ENCODE results near the gene CFAP141.
A peak's percentile ranks its signal among the peaks of the same experiment; 100 is the strongest.

CFAP141 gene

GRCh38 chr1:154174654-154175053 is 31.5 kb downstream of the CFAP141 start:
- no peak for DNase-seq
- Mint-ChIP-seq H3K27ac (no peak overlapping the region), H3K4me3 (no peak overlapping the region), H3K36me3 (peaks cover 51 to 75% of the 10 kb centered on the region in 2 donors), H3K9me3 (no peaks in the 10 kb centered on the region), H3K27me3 (no peaks in the 10 kb centered on the region), H3K4me1 (peaks cover 45 to 70% of the 10 kb centered on the region in 2 donors)
- ATAC-seq (replicated peaks) = no peak

GRCh38 chr1:154171880-154172279 is 34.3 kb downstream of the CFAP141 start:
- H3K27ac Mint-ChIP-seq = peak overlapping the region; percentile 3
- ATAC-seq (replicated peaks) = no peak
- H3K9me3 Mint-ChIP-seq = no peaks in the 10 kb centered on the region
- H3K27me3 Mint-ChIP-seq = no peaks in the 10 kb centered on the region
- peak overlapping the region in 1 of 2 donors; percentile 37 for H3K4me3 Mint-ChIP-seq
- peaks cover 25 to 47% of the 10 kb centered on the region in 2 donors for H3K4me1 Mint-ChIP-seq
- no peak for DNase-seq
- peaks cover 54 to 73% of the 10 kb centered on the region in 2 donors for H3K36me3 Mint-ChIP-seq

DNA sequence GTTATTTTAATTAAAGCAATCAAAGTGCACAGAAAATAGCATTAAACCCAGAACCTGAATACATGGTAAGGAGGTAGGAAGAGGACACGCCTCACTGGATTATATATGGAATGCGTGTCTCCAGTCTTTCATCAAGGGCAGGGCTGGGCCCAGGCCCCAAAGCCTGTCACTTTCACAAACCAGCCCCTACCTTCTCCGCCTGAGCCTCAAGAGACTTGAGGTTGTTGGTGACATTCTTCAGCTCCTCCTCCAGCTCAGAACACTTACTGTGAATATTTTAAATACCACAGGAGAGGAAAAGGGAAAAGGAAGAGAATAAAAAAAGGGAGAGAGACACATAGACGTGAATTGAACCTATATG is 34.9 kb downstream of the CFAP141 start:
- ATAC-seq (replicated peaks) (peak in 1 of 2 donors; percentile 10), DNase-seq (no peak)
- H3K4me3 Mint-ChIP-seq = peak overlapping the region; percentile 21 to 37
- peak overlapping the region; percentile 3 for H3K27ac Mint-ChIP-seq
- no peaks in the 10 kb centered on the region for H3K27me3 Mint-ChIP-seq
- no peaks in the 10 kb centered on the region for H3K9me3 Mint-ChIP-seq
- peaks cover 23 to 42% of the 10 kb centered on the region in 2 donors for H3K4me1 Mint-ChIP-seq
- H3K36me3 Mint-ChIP-seq = peaks cover 51 to 70% of the 10 kb centered on the region in 2 donors

DNA sequence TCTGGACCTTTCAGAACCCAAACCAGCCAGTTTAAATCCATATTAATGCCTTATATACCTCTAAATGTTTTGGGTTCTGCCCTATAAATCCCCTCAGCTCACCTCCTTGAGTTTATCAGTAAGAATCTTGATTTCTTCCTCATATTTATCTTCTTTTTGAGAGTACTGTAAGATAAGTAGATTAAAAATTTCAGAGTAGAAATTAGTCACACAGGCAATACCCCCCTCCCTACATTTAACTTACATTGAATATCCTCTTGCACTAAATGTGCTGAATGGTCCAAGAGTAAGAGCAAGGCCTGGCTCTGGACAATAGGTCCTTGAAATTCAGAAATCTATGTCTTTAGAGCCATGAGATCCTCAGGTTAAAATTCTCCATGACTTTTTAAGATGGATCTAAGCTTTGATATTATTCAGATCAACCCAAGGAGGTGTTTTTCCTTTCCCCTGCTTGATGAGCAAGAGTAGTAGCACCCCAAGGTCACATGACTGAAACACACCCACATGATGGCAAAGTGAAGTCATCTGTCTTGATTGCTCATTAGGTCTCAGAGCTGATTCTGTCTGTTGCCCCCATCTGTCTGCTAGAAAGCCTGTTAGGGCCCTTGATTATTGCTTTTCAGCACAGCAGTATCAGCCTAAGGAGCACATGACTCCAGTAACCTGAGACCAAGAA is 35.4 kb downstream of the CFAP141 start:
- Mint-ChIP-seq H3K4me1 (peaks cover 21 to 37% of the 10 kb centered on the region in 2 donors), H3K27ac (peak overlapping the region; percentile 3), H3K4me3 (no peak overlapping the region), H3K27me3 (no peaks in the 10 kb centered on the region), H3K9me3 (no peaks in the 10 kb centered on the region), H3K36me3 (peaks cover 51 to 70% of the 10 kb centered on the region in 2 donors)
- DNase-seq (peak; percentile 19), ATAC-seq (replicated peaks) (peak; percentile 85 to 88)

DNA sequence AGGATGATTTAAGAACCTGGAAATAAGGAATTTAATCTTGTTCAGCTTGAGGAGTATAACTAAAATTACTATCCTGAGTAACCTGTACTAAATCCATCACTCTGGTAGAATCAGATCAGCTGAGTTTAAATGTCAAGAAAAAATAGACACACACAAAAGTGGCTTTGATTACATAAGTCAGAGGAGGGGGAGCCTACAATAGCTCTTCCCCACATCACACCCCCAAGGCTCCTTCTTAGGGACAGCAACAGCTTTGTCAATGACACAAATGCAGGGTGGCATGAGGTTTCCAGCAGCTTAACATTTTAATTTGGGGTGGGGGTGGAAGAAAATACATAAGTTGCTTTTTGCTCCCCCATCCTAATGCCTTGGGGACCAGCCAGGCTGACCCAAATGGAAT is 38.7 kb downstream of the CFAP141 start:
- H3K27ac Mint-ChIP-seq = peak overlapping the region; percentile 85
- no peak overlapping the region for H3K4me3 Mint-ChIP-seq
- peaks cover 62 to 82% of the 10 kb centered on the region in 2 donors for H3K36me3 Mint-ChIP-seq
- peaks cover 29% of the 10 kb centered on the region in 2 donors for H3K4me1 Mint-ChIP-seq
- no peaks in the 10 kb centered on the region for H3K27me3 Mint-ChIP-seq
- H3K9me3 Mint-ChIP-seq = peaks cover 0 to 3% of the 10 kb centered on the region in 2 donors
- no peak for ATAC-seq (replicated peaks)
- no peak for DNase-seq

DNA sequence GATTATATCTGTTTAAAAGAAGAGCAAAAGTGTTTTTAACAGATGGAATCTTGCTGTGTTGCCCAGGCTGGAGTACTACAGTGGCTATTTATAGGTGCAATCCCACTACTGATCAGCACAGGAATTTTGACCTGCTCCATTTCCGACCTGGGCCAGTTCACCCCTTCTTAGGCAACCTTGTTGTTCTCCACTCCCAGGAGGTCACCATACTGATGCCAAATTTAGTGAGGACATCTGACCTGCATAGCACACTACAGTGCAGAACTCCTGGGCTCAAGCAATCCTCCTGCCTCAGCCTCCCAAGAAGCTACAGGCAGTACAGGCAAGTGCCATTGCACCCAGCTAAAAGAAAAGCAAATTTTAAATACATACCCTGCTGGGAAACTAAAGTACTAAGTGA is 39.9 kb downstream of the CFAP141 start:
- ATAC-seq (replicated peaks) = no peak
- Mint-ChIP-seq H3K9me3 (peaks cover 0 to 3% of the 10 kb centered on the region in 2 donors), H3K27me3 (no peaks in the 10 kb centered on the region), H3K36me3 (peaks cover 63 to 82% of the 10 kb centered on the region in 2 donors), H3K4me1 (peaks cover 17 to 18% of the 10 kb centered on the region in 2 donors), H3K4me3 (no peak overlapping the region), H3K27ac (no peak overlapping the region)
- no peak for DNase-seq

GRCh38 chr1:154159554-154159953 is 46.6 kb downstream of the CFAP141 start:
- no peak for ATAC-seq (replicated peaks)
- Mint-ChIP-seq H3K27me3 (no peaks in the 10 kb centered on the region), H3K9me3 (peaks cover 1 to 3% of the 10 kb centered on the region in 2 donors), H3K36me3 (peaks cover 71 to 76% of the 10 kb centered on the region in 2 donors), H3K4me1 (peaks cover 28 to 34% of the 10 kb centered on the region in 2 donors), H3K4me3 (no peak overlapping the region), H3K27ac (no peak overlapping the region)
- DNase-seq = no peak

DNA sequence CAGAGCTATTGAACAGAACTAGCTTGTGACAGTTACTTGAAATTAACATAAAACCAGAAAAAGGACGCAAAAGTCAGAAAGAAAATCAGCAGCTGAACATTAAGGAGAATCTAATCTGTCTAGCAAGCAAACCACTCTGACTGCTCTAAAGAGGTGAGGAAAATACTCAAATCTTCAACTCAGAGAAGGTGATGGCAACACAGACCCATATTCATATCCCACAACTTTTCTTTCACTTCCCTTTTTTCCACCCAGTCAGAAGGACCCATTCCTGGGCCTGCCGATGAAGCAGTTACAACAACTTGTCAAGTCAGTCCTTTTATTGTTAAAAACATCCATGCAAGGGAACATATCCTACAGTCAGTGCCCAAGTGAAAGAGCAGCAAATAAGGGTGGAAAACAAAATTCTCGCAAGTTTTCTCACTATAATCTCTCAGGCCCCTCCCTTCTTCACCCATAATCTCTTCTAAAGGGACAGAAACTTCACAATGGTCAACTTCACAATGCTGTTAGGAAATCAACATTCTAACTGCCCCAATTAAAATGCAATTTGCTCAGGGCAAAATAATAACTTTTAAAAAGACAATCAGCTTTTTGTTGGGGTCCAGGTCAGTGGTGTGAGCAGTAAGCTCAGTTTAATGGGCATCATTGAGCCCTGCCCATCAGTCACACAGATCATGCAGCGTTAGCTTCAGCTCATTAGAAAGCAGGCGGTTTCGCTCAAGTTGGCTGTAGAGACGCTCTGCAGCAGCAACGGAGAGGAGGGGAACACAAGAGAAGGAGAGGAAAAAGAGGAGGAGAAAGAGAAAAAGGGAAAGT is 47.6 kb downstream of the CFAP141 start:
- Mint-ChIP-seq H3K36me3 (peaks cover 74 to 76% of the 10 kb centered on the region in 2 donors), H3K4me1 (peaks cover 28 to 29% of the 10 kb centered on the region in 2 donors), H3K27me3 (no peaks in the 10 kb centered on the region), H3K4me3 (peak overlapping the region in 1 of 2 donors; percentile 69), H3K9me3 (peaks cover 1 to 3% of the 10 kb centered on the region in 2 donors), H3K27ac (peak overlapping the region; percentile 89)
- DNase-seq (no peak), ATAC-seq (replicated peaks) (peak; percentile 83 to 84)

- peaks cover 0 to 1% of the 10 kb centered on the region in 2 donors for H3K9me3 Mint-ChIP-seq
- peaks cover 67 to 68% of the 10 kb centered on the region in 2 donors for H3K36me3 Mint-ChIP-seq
- peaks cover 25 to 28% of the 10 kb centered on the region in 2 donors for H3K4me1 Mint-ChIP-seq
- DNase-seq (peak; percentile 6), ATAC-seq (replicated peaks) (peak; percentile 77)
- H3K27me3 Mint-ChIP-seq = no peaks in the 10 kb centered on the region
- H3K4me3 Mint-ChIP-seq = peak overlapping the region; percentile 69 to 73
- H3K27ac Mint-ChIP-seq = peak overlapping the region; percentile 89
Observed at GRCh38 chr1:154157520-154158306, 48.4 kb downstream of the CFAP141 start.

DNA sequence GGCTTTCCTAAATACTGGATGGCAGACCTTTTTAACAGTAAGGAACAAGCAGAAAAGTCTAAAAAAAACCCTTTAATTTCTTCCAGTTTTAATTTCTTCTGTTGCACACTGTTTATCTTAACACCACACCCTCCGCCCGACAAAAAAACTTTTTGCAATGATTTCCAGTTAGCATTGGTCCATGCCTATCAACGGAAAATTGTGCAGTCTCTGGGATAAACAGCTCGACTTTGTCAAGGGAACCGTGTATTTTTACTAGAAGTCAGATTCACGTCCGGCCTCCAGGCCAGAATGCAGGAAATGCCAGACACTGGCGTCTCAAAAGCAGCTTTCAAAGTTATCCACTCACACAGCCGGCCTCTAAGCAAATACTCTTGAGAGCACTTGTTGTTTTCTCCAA is 50.9 kb downstream of the CFAP141 start:
- no peaks in the 10 kb centered on the region for H3K27me3 Mint-ChIP-seq
- DNase-seq (no peak), ATAC-seq (replicated peaks) (no peak)
- peaks cover 25 to 28% of the 10 kb centered on the region in 2 donors for H3K4me1 Mint-ChIP-seq
- no peak overlapping the region for H3K4me3 Mint-ChIP-seq
- H3K36me3 Mint-ChIP-seq = peaks cover 46 to 51% of the 10 kb centered on the region in 2 donors
- H3K27ac Mint-ChIP-seq = no peak overlapping the region
- H3K9me3 Mint-ChIP-seq = peaks cover 0 to 1% of the 10 kb centered on the region in 2 donors

DNA sequence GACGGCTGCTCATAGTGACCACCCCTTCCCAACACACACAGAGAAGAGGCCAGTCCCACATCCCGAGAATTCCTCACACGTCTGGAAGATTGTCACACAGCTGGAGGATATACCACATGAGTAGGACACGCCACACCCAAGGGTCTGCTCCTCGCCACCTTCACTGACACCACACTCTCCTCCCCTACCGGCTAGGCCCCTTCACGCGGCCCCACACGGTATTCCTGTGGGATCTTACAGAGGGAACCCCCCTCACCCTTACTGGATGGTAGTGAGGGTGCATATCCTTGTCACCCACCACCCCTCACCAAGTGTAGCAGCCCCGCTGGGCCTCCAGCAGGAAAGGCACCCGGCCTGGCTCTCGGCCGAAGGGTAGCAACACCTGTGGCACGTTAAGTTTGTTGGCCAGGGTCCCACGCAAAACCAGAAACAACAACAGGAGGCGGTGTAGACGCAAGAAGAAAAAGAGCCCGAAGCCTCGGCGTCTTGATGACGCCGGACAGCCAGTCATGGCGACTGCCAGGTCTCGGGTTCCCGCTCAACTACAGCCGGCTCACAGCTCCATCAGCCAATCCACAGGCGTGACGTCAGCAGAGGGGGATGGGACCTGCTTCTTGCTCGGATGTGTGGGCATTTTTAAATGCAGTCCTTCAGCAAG is 51.5 kb downstream of the CFAP141 start, which contains the start of gene NUP210L:
TSS of gene NUP210L (minus strand) at position 540 of the 658 bp plus-strand sequence.
- Mint-ChIP-seq H3K9me3 (peaks cover 0 to 1% of the 10 kb centered on the region in 2 donors), H3K4me3 (no peak within 1 kb of the TSS), H3K27me3 (no peaks in the 10 kb centered on the region), H3K36me3 (peaks cover 43 to 47% of the 10 kb centered on the region in 2 donors), H3K27ac (peak within 1 kb of the TSS; percentile 87), H3K4me1 (peaks cover 24 to 27% of the 10 kb centered on the region in 2 donors)
- no peak for ATAC-seq (replicated peaks)
- no peak for DNase-seq

GRCh38 chr1:154154053-154154452 is 52.1 kb downstream of the CFAP141 start:
- Mint-ChIP-seq H3K4me3 (no peak overlapping the region), H3K4me1 (peaks cover 22 to 24% of the 10 kb centered on the region in 2 donors)

DNA sequence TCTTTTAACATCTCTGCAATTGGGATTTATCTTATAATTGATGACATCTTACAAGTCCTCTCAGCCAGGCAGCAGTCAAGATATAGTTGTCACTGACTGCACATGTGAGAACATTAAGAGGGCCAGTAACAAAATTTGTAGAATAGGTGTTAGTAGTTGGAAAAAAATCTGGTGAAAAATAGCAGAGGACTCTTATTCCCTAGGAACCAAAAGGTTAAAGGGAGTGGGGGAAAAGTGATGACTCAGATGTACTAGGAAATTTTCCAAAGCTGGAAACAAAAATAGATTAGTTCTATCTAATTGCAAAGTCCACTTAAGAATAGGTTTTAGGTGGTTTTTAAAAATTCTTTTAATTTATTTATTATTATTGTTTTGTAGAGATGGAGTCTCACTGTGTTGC is 54.8 kb downstream of the CFAP141 start:
- H3K4me3 Mint-ChIP-seq = no peak overlapping the region
- H3K4me1 Mint-ChIP-seq = peaks cover 6 to 12% of the 10 kb centered on the region in 2 donors
- ATAC-seq (replicated peaks) = no peak
- H3K9me3 Mint-ChIP-seq = no peaks in the 10 kb centered on the region
- DNase-seq = no peak
- H3K27me3 Mint-ChIP-seq = no peaks in the 10 kb centered on the region
- no peak overlapping the region for H3K27ac Mint-ChIP-seq
- H3K36me3 Mint-ChIP-seq = peaks cover 14 to 18% of the 10 kb centered on the region in 2 donors

More at GRCh38 chr1:154154053-154154452, 52.1 kb downstream of the CFAP141 start:
- Mint-ChIP-seq H3K9me3 (peaks cover 0 to 1% of the 10 kb centered on the region in 2 donors), H3K27ac (peak overlapping the region; percentile 87), H3K36me3 (peaks cover 37 to 41% of the 10 kb centered on the region in 2 donors), H3K27me3 (no peaks in the 10 kb centered on the region)
- no peak for ATAC-seq (replicated peaks)
- no peak for DNase-seq

Measured in stimulated activated naive B cell treated with anti-CD40 and anti-IgM and Interleukin-4, amounts not matched to agents 10 μg/mL and 1 μg/mL and 100 μg/mL, for 72 hours (primary cell).